AG08395 (cell line): Measurements from ENCODE around the gene IL31.

ENCODE experiments used
- DNase-seq: peaks from one replicate; pipeline ENCODE4 v3.0.0; 2012; ENCODE audit warnings: mixed read lengths, low spot score

IL31 gene

GRCh38 chr12:122155705-122156104 lies 18.3 kb downstream of the IL31 start:
- no peak for DNase-seq

- no peak for DNase-seq
These were observed 21.3 kb downstream of the IL31 start for GRCh38 chr12:122152754-122153153.

GRCh38 chr12:122150127-122150681 lies 23.8 kb downstream of the IL31 start:
- DNase-seq = no peak

GRCh38 chr12:122148657-122149056 lies 25.4 kb downstream of the IL31 start:
- DNase-seq = peak; percentile 36

GRCh38 chr12:122147514-122148290 lies 26.3 kb downstream of the IL31 start:
- no peak for DNase-seq

- DNase-seq = no peak
These were observed 28.3 kb downstream of the IL31 start for GRCh38 chr12:122145505-122146330.

- no peak for DNase-seq
These were observed 29.1 kb downstream of the IL31 start for GRCh38 chr12:122144885-122145284.

- DNase-seq = no peak
These were observed 31.2 kb downstream of the IL31 start for GRCh38 chr12:122142857-122143256.

GRCh38 chr12:122141911-122142725 lies 31.9 kb downstream of the IL31 start:
- DNase-seq = no peak

GRCh38 chr12:122140467-122141257 lies 33.4 kb downstream of the IL31 start:
- DNase-seq = no peak

- no peak for DNase-seq
These were observed 34.1 kb downstream of the IL31 start for GRCh38 chr12:122139941-122140340.

- no peak for DNase-seq
These were observed 34.8 kb downstream of the IL31 start for GRCh38 chr12:122139266-122139665.

- no peak for DNase-seq
These were observed 35.4 kb downstream of the IL31 start for GRCh38 chr12:122138616-122139015.

- no peak for DNase-seq
These were observed 35.8 kb downstream of the IL31 start for GRCh38 chr12:122138181-122138580.

GRCh38 chr12:122137681-122138080 lies 36.3 kb downstream of the IL31 start:
- DNase-seq = no peak

GRCh38 chr12:122137229-122137628 lies 36.8 kb downstream of the IL31 start:
- no peak for DNase-seq

GRCh38 chr12:122135437-122136031 lies 38.5 kb downstream of the IL31 start:
- DNase-seq = no peak

GRCh38 chr12:122133192-122133950 lies 40.6 kb downstream of the IL31 start:
- DNase-seq = no peak

GRCh38 chr12:122130150-122130549 lies 43.9 kb downstream of the IL31 start:
- DNase-seq = no peak

- no peak for DNase-seq
These were observed 44.9 kb downstream of the IL31 start for GRCh38 chr12:122129131-122129530.
